Endometrial microvascular endothelial cells (primary cell): ENCODE data around the gene ETS1. TPM values are rescaled to one million over a fixed set of nuclear protein-coding genes. Genes with fewer than 3 reads are reported as not detected.

Experiments used
- in situ Hi-C: cut with HindIII; loops from 2 replicates; pipeline ENCODE4 v1.10.0; 2017; ENCODE audit warnings: low sequenced_read_pairs, low pct_unique_long_range_greater_than_20kb; ENCODE audit errors: inconsistent ontology term
- total RNA-seq: library from RNA; depleted of rRNA; stranded (reverse); fragments of >200 nt; gene quantifications from one replicate; pipeline ENCODE4 v1.2.3, GENCODE V29; 2015; ENCODE audit errors: inconsistent ontology term

The ETS1 gene
- total RNA-seq, 1 donor from 2014 or later, result 35.4 TPM

DNA sequence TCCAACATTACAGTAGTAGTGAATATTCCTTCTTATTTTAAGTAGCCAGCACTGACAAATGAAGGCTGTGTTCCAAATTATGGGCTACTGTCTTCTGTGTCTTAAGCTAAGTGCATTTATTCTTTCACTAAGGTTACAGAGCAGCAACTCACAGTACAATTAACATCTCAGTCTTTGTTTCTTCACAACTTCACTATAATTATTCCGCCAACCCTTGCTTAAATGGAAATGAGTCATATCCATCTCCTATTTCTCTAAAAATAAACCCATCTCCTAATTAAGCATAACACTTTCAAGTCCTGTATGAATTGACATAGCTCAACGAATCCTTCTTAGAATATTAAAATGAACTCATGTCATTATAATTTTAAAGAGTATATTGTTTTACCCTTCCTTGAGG lies 6.7 kb downstream of the ETS1 start:
- in situ Hi-C loops, result no loop called here

DNA sequence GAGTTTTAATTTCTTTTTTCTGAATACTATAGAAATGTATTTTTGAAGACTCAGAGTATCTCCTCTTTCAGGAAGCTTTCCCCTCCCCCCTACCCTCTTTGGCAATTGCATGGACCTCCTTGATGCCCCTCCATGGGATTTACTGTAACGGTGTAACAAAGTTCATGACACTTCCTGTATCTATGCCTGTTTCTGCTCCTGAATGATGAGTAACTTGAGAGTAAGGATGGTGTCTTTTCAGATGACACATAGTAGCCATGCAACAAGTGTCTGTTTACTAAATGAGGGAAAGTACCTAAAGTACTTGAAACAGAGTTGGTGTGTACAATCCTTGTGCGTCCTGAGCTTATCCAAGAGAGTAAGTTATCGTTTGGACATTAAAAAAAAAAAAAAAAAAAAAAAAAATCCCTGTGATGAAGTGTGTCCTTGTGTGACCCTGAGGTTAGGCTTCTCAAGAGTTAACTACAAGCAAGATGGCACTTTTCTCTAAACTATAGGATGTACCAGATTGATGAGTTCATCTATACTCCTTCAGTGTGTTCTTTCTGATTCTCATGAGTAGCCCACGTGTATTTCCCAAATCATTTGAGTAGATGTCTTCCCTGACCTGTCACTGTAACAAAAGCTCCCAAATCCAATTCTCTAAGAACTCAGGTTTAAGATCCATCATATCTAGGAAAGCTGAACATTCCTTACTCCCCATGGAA lies 7.4 kb downstream of the ETS1 start:
- in situ Hi-C loops, result no loop called here

DNA sequence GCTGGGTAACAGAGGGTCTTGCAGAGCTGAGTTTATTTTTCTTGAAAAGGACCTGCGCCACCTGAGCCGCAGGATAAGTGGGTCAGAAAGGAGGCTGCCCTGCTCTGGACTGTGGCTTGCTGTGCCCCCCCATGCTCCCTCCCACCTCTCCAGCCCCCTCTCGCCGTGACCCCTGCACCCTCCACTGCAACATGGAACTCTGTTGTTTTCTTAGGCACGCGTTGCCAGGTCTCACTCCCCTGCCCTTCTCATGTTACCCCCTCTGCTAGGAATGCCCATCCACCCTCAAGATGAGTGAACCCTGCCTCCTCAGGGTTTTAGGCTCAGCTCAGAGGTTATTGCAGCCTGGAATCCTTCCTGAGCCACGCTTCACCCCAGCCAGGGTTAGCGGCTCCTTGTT lies 10.8 kb downstream of the ETS1 start:
- in situ Hi-C loops, result no loop called here

DNA sequence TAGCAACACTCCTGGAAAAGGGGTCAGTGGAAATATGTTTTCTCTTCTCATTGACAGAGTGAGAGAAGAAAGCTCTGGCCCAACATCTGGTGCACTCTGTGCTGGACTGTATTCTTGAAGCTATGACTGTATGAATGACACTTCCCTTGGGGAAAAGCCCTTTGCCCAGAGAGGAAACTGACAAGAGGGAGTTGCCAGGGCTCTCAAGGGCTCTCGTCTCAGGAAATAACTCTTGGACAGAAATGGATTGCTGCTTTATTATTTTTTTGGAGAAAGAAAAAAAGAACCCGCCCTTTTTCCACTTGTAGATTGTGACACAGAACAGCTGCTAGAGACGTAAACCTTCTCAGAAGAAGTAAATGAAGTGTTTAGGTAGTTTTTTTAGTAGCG lies 11.4 kb downstream of the ETS1 start:
- in situ Hi-C loops, result no loop called here

DNA sequence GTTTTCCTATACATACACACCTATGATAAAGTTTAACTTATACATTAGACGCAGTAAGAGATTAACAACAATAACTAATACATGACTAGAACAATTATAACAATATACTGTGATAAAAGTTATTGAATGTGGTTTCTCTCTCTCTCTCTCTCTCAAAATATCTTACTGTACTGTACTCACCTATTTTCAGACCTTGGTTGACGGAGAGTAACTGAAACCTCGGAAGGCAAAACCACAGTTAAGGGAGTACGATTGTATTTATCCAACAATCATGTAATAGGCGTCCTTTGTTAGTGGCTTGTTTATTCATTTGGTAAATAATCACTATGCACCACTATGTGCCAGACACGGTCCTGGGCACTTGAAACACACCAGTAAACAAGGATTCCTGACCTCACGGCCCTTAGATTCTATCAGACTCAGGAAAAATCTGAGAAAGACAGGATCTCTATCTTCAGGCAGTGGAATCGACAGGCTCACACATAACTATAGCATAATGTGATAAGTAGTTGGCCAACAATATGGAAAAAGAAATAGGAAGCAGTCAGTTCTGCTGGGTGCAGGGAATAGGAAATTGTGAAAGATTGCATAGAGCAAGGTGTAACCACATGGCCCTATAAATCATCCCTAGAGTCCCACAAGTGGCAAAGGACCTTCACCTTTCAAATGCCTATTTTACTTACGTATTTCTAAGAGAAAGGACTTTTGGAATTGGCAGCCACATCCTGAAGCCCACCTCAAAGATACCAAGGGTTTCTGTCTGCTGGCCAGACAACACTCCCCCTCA lies 12.0 kb downstream of the ETS1 start:
- in situ Hi-C loops, result no loop called here

DNA sequence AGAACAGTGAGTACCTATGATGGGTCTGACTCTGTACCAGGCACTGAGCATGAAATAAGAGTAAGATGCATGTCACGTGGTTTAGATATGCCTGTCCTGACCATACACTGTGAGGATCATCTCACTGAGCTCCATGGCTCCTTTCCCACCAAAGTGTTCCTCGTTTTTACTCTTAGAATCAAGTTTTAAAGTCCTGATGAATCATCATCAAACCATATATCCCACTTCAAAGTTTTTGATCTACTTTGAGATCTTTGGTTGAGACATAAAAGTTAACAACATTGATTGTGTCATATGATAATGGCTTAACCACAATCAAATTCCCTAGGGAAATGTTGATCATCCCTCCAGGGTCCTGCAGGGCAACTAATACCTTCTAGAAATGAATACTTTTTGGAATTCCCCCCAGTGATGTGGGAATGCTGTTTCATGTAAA lies 12.8 kb downstream of the ETS1 start:
- in situ Hi-C loops, result no loop called here

DNA sequence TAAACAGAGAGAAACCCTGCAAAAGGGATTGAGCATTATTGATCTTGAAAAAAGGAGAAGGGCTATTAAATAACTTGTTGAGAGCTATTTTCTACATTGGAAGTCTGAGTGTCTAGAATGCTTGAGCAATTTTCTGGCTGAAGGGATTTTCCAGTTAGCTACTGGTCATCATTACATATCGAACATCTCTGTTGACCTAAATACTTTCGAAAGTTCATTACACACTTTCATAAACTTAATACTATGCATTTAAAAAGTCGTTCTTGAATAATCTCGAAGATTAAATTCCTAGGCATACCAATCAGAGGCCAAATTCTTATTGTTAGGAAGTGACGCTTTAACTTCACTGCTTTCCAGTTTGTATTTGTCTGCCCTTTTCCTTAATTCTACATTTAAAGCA lies 13.7 kb downstream of the ETS1 start:
- in situ Hi-C loops, result no loop called here

DNA sequence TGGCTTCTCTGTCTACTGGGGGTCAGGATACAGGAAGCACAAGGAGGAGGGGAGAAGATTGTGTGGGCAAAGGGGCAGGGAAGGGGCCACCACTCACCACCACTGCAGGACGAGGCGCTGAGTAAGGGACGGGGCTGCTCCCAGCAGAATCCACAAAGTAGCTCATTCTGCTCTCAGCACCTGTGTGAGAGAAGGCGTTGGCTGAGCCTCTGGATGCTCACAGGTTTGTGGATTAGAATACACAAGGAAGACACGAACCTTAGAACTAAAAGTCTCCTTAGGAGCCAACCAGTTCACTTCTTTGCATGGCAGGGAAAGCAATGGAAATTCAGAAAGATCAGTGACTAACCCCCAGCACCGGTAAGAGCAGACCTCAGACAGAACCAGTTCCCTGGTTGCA lies 14.4 kb downstream of the ETS1 start:
- in situ Hi-C loops, result no loop called here

DNA sequence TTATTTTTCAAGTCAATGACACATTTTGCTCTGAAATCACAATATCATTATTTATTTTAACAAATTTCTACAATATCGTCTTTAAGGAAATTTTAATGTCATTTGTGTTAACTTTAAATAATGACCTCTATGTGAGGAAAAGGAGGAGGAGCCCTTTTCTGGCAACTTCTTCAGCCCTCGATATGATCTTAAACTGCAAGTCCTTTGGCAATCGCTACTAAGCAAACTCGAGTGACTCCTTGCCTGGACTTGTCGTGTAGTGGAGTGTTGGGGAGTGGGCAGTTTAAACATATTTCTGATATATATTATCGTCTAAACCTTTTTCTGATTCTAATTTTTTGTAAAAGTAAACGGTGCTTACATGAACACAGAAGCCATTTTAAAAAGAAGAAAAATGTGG lies 16.7 kb downstream of the ETS1 start:
- in situ Hi-C loops, result no loop called here

DNA sequence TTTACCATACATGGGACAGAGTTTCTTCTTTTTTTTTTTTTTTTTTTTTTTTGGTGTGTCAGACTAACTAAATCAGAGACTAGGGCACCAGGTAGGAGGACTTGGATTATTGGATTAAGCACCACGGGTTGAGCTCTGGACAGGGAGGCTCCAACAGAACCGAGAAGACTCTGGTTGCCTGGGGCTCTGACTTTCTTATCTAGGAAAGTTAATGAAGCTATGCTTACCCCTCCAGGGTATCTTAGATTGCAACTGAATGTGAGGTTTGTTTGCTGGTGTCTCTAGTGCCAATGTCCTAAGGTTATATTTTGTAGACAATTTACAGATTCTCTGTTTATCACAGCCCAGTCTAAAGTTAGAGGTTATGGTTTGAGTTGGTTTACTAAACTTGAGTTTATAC lies 18.1 kb downstream of the ETS1 start:
- in situ Hi-C loops, result no loop called here

DNA sequence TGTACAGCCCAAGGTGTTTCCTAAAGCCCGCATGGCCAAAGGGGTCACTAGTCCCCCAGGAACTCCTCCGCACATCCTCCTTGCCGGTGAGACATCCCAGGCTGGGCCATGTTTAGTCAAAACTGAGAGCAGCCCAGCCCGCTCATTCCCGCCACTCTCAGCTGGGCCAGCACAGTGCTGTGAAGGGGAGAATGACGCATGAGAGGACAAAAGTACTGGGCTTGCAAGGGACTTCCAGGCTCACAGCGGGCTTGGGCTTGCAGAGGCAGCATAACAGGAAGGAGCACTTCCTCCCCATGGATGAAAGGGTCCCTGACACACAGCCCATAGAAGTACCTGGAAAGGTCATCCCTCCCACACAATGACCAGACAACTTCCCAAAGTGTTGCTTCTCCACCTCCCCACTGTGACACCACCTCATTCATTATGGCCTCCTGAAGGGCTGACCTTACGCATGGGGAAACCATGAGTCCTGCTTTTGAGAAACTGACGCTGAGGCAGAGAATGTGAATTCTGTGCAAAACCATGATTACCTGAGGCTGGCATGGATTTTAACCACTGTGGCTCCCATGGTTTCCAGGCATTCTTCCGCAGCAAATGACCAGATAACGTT lies 19.1 kb downstream of the ETS1 start:
- in situ Hi-C loops, result no loop called here

DNA sequence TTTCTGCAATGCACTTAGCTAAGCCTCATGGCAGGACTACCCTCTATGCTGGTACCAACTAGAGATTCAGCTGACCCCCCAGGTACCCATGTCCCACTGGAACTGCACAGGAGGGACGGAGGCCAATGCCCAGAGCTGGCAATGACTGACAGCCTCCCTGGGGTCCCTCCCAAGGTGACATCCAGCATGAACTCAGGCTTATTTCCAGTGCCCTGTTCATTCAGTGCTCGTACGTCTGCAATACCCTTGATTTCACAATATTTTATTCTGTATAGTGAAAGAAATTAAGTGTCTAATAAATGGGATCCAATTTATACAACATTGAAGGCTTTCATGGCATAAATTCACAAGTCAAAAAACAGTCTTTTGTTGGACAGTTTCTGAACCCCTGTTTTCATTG lies 20.2 kb downstream of the ETS1 start:
- in situ Hi-C loops, result no loop called here

DNA sequence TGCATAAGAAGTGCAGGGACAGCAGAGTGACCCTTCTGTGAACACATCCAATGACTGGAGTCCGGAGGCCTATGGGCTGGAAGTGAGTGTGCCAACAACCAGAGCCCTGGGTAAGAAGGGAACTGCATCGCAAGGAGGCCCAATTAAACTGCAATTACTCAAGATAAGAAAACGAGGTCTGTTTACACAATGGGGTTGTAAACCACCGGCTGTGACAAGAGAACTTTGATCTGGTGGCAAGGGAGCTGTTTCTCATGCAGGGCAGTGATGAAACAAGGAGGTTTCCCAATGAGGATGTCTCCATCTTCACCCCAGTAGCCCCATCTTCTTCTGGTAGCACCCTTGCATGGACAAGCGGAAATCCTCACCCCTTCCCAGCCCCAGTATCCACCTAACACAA lies 21.5 kb downstream of the ETS1 start:
- in situ Hi-C loops, result no loop called here

DNA sequence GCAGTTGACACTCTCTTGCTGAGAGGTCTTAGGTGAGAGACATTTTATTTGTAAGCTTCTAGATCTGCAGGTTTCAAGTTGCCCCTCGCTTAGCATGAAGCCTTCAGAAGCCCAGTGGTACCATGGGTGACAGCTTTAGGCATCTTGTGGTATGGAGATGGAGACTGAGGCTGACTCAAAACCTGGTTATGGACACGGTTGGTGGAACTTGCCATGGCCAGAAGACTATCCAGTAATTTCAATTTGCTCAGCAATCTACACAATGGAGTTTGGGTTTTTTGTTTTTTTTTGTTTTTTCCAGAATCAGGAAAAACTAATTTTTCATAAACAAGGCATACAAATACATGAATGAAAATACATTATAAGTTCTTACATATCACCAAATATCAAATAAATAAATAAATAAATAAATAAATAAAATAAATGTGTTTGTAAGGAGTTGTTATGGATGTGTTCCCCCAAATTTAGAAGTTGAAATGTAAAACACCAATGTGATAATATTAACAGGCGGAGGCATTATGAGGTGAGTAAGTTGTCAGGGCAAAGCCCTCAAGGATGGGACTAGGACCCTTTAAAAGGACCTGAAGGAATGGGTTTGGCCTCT lies 22.6 kb downstream of the ETS1 start:
- in situ Hi-C loops, result no loop called here

DNA sequence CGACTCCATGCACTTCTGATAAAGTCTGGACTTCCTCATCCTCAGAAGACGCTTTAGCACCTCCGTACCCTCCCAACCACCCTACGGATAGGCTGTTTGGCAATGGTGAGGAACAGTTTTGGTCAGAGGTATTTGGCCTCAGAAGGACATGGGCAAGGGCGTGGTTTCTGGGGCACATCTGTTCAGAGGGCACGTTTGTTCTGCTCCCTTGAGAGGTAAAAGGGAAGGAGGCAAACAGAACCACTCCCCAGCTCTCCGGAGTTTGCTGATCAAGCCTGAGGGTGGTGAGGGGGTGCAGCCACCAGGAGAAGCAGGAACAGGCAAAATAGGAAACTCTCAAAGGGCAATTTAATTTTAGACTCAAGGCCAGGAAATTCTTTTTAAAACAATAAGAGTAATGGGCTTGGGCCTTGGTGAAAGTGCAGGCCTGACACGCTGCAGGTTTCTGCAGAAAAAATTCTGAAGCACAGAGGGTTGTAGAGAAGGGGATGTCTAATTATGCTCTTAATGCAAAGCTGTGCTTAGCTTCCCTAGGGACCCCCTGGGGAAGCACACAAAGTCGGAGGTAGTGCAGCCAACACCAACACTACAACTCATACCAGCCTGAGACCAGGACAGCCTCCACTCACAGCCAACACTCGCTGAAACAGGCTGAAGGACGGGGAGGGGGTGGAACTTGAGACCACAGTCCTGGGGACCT lies 23.3 kb downstream of the ETS1 start:
- in situ Hi-C loops, result no loop called here

DNA sequence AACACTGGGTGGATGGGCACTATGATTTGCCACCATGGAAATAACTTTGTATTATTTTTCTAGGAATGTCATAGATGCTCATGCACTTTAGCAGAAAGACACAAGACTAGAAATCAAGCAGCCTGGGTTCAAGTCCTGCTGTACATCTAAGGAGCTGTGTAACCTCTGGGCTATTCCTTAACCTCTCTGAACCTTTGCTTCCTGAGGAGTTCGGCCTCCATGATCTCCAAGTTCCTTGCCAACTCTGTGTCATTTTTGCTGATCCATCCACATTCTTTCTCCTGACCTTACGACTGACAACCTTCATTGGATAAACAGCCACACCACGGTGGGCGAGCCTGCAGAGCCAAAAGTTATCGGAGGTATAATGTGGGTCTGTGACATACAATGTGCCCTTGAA lies 24.1 kb downstream of the ETS1 start:
- in situ Hi-C loops, result no loop called here

DNA sequence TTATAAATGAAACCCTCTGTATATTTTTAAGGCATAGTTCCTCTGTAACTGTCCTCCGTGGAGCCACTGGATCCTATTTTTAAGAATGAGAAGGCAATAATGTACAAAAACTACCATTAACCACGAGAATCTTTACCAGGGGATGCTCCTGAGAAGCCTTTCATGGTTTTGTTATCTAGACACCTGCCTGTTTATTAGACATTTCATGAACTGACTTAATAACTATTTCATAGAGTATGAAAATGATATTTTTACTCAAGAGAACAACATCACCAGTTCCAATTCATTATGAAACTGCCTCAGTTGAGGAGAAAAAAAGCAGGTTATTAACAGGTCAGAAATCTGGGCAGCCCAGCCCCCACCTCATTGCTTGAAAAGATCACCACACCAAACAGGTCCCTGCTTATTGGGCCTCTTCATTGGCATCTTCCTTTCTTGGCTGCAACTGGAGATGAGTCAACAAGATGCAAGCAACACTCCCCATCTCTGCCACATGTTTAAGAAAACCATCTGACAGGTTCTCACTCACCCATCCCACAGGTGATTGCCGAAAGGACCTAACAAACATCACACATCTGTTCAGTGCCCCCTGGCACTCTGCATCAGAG lies 27.8 kb downstream of the ETS1 start:
- in situ Hi-C loops, result no loop called here

DNA sequence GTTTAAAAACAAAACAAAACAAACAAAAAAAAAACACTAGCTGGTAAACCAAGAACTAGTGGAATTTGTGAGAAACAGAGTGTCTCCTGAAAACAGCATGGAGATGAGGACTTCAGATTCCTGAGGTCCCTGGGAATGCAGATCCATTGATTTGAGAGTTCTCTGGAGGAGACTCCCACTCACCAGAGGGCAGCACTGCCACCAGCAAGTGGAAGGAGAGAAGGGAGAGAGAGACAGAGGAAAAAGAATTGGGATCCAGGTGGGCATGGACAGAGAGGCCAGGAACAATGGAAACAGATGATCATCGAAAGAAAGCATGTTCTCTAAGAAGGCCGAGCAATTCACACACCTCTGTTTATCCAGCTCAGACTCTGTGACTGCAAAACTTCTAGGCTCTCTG lies 31.8 kb downstream of the ETS1 start:
- in situ Hi-C loops, result no loop called here
